ENCODE measurements around the gene ATG16L2.
"Not testable (repeated sequence)": the region's sequence is repeated elsewhere in the genome, so short reads cannot be mapped to it uniquely, and the experiment has no call there.

ATG16L2 gene

DNA sequence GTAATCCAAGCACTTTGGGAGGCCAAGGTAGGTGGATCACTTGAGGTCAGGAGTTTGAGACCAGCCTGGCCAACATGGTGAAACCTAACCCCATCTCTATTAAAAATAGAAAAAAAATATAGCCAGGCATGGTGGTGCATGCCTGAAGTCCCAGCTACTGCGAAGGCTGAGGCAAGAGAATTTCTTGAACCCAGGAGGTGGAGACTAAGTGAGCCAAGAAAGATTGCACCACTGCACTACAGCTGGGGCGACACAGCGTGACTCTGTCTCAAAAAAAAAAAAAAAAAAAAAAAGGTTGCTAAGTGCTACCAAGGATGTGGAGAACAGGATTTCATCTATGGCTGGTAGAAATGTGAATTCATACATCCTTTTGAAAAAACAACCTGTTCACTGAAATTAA, 36.6 kb downstream of the ATG16L2 start:
- no peak for DNase-seq

- DNase-seq = no peak
Observed at GRCh38 chr11:72851726-72852125, 37.5 kb downstream of the ATG16L2 start.

GRCh38 chr11:72856065-72856464, 41.9 kb downstream of the ATG16L2 start:
- no peak for DNase-seq

DNA sequence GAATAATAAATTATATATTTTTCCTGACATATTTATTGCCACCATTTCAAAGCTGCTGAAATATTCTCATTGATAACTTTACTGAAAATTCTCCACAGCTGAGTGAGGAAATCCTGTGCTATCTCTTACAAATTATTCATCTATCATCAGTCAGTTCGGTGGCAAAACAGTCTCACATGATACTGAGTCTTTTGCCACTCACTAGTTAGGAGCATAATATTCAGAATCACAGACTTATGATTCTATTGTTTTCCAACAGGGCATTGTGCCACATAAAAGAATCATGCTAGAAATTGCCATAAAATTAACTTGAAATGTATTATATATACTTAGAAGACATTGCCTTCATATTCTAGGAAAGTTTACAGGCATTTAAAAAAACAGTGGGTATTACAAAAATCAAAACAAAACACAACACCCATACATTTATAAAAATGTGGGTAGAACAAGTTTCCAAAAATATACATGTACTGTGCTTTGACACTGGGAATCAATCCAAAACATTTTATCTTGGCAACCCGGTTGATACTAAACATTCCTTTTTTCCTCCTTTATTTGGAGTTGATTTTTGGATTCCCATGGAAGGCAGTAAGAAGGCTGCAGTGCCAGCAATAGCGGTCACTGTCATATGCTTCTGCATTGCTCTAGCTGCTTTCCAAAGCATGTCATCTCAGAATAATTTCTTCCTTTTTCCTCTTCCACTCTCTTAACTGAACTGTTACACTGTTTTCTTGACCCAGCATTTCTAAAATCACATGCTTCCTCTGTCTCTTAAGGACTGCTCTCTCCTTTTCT, 42.5 kb downstream of the ATG16L2 start:
- no peak for DNase-seq

DNA sequence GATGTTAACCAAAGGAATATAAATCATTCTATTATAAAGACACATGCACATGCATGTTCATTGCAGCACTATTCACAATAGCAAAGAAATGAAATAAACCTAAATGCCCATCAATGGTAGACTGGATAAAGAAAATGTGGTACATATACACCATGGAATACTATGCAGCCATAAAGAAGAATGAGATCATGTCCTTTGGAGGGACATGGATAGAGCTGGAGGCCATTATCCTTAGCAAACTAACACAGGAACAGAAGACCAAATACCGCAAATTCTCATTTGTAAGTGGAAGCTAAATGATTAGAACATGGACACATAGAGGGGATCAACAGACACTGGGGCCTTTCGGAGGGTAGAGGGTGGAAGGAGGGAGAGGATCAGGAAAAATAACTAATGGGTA, 44.1 kb downstream of the ATG16L2 start:
- DNase-seq = not testable (repeated sequence)

GRCh38 chr11:72859126-72859525, 44.9 kb downstream of the ATG16L2 start:
- no peak for DNase-seq

- no peak for DNase-seq
Observed at GRCh38 chr11:72860010-72860409, 45.8 kb downstream of the ATG16L2 start.

DNA sequence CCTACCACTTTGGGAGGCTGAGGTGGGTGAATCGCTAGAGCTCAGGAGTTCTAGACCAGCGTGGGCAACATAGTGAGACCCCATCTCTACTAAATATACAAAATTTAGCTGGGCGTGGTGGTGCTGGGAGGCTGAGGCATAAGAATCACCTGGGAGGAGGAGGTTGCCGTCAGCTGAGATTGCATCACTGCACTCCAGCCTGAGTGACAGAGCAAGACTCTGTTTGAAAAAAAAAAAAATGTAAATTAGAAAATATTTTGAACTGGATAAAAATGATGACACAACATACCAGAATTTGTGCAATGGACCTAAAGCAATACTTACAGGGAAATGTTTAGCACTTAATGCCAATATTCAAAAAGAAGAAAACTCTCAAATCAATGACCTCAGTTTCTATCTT, 46.4 kb downstream of the ATG16L2 start:
- DNase-seq = no peak

DNA sequence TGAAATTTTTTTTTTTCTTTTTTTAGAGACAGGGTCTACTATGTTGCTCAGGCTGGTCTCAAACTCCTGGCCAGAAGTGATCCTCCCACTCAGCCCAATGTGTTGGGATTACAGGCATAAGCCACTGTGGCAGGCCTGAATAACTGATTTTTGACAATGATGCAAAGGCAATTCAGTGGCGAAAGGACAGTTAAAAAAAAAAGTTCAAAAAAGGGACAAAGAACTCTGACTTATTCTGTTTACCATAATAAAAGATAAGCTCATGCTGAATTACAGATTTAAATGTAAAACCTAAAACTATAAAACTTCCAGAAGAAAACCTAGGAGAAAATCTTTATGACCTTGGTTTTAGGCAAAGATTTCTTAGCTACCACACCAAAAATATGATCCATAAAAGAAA, 48.9 kb downstream of the ATG16L2 start:
- no peak for DNase-seq

DNA sequence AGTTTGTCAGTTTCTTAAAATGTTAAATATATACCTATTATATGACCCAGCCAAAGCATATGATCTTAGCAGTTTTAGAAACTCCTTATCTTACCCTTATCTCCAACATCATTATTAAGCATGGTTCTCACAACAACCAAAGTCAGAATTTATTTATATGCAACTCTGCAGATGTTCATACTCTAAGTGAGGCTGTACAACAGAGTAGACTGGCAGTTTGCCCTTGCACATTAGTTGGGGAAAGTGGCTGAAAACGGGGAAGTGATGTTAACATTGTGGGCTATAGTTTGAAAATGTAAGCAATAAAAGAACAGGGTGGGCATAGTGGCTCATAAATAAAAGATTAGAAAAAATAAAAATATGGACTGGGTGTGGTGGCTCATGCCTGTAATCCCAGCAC, 49.7 kb downstream of the ATG16L2 start:
- no peak for DNase-seq

DNA sequence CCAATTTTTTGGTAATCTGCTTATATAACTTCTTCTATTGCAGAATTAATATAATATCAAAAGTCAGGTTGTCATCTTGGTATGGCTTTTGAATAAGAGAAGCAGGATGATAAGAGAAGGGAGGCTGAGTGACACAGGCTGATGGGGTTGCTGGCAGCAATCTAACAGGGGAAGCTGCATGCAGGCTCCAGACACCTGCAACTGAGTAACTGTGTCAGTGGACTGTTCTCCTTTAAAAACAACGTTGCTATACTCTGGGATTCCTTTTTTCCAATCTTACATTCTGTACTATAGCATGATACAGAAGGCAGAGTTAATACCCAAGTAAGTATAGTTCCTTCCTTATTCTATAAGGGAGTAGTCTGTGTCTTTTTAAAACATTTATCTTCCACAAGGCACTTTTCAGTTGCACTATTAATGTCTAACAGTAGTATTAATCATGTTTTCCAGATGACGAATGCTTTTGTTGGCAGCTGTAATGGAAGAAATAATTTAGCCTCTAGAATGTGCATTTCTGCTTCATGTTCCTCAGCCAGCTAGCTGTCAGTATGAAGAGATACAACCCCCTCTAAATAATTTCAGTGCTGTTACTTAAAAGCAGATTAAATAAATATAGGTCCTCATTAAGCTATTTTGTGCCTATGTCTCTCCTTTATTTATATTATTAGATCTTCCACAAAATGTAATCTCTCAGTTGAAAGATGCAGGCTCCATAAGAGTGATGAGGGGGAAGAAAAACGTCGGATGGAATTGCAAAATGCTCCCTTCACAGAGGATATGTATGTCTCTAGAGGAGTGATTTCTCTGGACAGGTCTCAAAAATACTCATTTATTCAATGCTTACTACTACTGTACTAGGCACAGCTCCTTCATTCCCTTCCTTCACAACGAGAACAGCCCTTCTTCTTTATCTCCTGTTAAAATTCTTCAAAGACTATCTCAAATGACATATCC, 50.8 kb downstream of the ATG16L2 start:
- no peak for DNase-seq

- DNase-seq = no peak
Observed at GRCh38 chr11:72867970-72868369, 53.8 kb downstream of the ATG16L2 start.

- DNase-seq = no peak
Observed at GRCh38 chr11:72869831-72870230, 55.6 kb downstream of the ATG16L2 start.

GRCh38 chr11:72871119-72871518, 56.9 kb downstream of the ATG16L2 start:
- no peak for DNase-seq

DNA sequence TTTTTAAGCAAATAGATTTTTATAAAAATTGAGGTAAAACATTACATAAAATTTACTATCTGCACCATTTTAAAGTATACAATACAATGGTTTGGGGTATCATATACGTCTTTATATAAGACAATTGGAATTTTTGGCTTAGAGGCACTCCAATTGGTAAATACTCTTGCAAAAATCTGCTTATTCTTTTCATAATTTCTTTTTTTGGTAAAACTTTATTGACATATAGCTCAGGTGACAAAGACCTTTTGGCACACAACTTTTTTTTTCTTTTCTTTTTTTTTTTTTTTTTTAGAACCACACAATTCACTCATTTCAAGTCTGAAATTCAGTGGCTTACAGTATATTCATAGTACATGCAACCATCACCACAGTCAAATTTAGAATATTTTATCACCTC, 57.8 kb downstream of the ATG16L2 start:
- DNase-seq = no peak

DNA sequence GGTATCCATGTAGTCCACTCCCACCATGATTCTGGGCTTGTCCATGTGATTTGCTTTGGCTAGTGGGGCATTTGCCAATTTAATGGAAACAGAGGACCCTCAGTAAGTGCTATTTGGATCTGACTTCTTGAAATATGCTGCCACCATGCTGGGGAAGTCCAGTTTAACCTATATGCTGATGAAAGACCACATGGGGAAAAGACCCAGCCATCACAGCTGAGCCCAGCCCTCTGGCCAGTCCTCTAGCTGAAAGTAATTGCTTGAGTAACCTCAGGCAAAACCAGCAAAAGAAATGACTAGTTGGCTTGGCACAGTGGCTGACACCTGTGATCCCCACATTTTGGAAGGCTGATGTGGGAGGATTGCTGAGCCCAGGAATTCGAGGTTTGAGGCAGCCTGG, 61.5 kb downstream of the ATG16L2 start:
- no peak for DNase-seq

GRCh38 chr11:72876147-72876546, 61.9 kb downstream of the ATG16L2 start:
- no peak for DNase-seq

Measured in activated CD4-positive, alpha-beta T cell treated with anti-CD3 and anti-CD28 coated beads, Interleukin-10, Interleukin-2, amounts not matched to agents 100 ng/mL and 50 ng/mL, durations not matched to agents 16 hours and 8 hours (primary cell).